Astrocyte (in vitro differentiated cells and primary cell): ENCODE results near the gene GRIN3A. TPM values are rescaled to one million over a fixed set of nuclear protein-coding genes. Genes with fewer than 3 reads are reported as not detected.

Source experiments
- DNase-seq: peaks from one replicate; pipeline ENCODE4 v3.0.0-alpha.2; 2010; ENCODE audit warnings: low read depth
- FAIRE-seq: peaks from 2 replicates; lab custom pipeline; 2011; peaks lifted over from hg19 to GRCh38; lab: Jason Lieb, UNC
- H2AFZ ChIP-seq: 2 replicates; pipeline ENCODE4 v1.6.0; 2012; ENCODE audit warnings: low read depth, low read length, inconsistent platforms
- H3K27ac ChIP-seq: 2 replicates; pipeline ENCODE4 v1.5.1; 2011; ENCODE audit warnings: low read depth, low read length, inconsistent platforms
- H3K27me3 ChIP-seq: 2 replicates; pipeline ENCODE4 v1.6.0; 2011; ENCODE audit warnings: low read length, inconsistent platforms; ENCODE audit not compliant: insufficient read depth
- H3K36me3 ChIP-seq: 2 replicates; pipeline ENCODE4 v1.5.1; 2011; ENCODE audit warnings: low read length, inconsistent platforms; ENCODE audit not compliant: insufficient read depth
- H3K4me1 ChIP-seq: 2 replicates; pipeline ENCODE4 v1.5.1; 2011; ENCODE audit warnings: low read length, inconsistent platforms; ENCODE audit not compliant: insufficient read depth
- H3K4me2 ChIP-seq: 2 replicates; pipeline ENCODE4 v1.6.0; 2012; ENCODE audit warnings: low read length, inconsistent platforms
- H3K4me3 ChIP-seq: 2 replicates; pipeline ENCODE4 v1.5.1; 2011; ENCODE audit warnings: low read depth, mild to moderate bottlenecking, low read length, inconsistent platforms; ENCODE audit not compliant: insufficient read depth
- H3K79me2 ChIP-seq: 2 replicates; pipeline ENCODE4 v1.6.0; 2012; ENCODE audit warnings: mild to moderate bottlenecking, low read length, inconsistent platforms; ENCODE audit not compliant: insufficient read depth
- H3K9ac ChIP-seq: 2 replicates; pipeline ENCODE4 v1.6.0; 2012; ENCODE audit warnings: mild to moderate bottlenecking, low read length, inconsistent platforms
- H3K9me3 ChIP-seq: 2 replicates; pipeline ENCODE4 v1.5.1; 2012; ENCODE audit warnings: low read depth, mild to moderate bottlenecking, low read length, inconsistent platforms; ENCODE audit not compliant: insufficient read depth
- H4K20me1 ChIP-seq: 2 replicates; pipeline ENCODE4 v1.6.0; 2012; ENCODE audit warnings: low read length, inconsistent platforms; ENCODE audit not compliant: insufficient read depth
- H3K27ac Mint-ChIP-seq: one replicate; pipeline ENCODE4 v1.8.0; 2021; ENCODE audit warnings: mild to moderate bottlenecking, mixed read lengths; ENCODE audit not compliant: unreplicated experiment
- H3K27me3 Mint-ChIP-seq: one replicate; pipeline ENCODE4 v1.8.0; 2021; ENCODE audit warnings: low read depth, mixed read lengths; ENCODE audit not compliant: unreplicated experiment
- H3K36me3 Mint-ChIP-seq: one replicate; pipeline ENCODE4 v1.8.0; 2021; ENCODE audit warnings: low read depth, mixed read lengths; ENCODE audit not compliant: unreplicated experiment
- H3K4me1 Mint-ChIP-seq: one replicate; pipeline ENCODE4 v1.8.0; 2021; ENCODE audit warnings: low read depth, mixed read lengths; ENCODE audit not compliant: unreplicated experiment
- H3K4me3 Mint-ChIP-seq: one replicate; pipeline ENCODE4 v1.8.0; 2021; ENCODE audit warnings: mild to moderate bottlenecking, moderate library complexity, mixed read lengths; ENCODE audit not compliant: unreplicated experiment
- H3K9me3 Mint-ChIP-seq: one replicate; pipeline ENCODE4 v1.8.0; 2021; ENCODE audit warnings: mild to moderate bottlenecking, mixed read lengths; ENCODE audit not compliant: unreplicated experiment
- EZH2 ChIP-seq: IDR thresholded peaks from 2 replicates; pipeline ENCODE4 v1.6.1; 2012; ENCODE audit warnings: mild to moderate bottlenecking, low read length, inconsistent platforms; ENCODE audit not compliant: insufficient read depth
- total RNA-seq: library from RNA; stranded (reverse); gene quantifications from 2 replicates; pipeline ENCODE4 v1.2.1, GENCODE V29; 2021
- TF ChIP-seq, protein P1 (sequence below): IDR thresholded peaks from 2 replicates; pipeline ENCODE4 v1.5.1; 2011; ENCODE audit warnings: low read depth, mild to moderate bottlenecking, inconsistent platforms, low read length, moderate library complexity; ENCODE audit not compliant: insufficient read depth

The GRIN3A gene
- total RNA-seq, 1 donor from 2014 or later: not detected

- H3K4me1 Mint-ChIP-seq: no peaks in the 10 kb centered on the region
- no peak overlapping the region for H3K27ac Mint-ChIP-seq
- no peaks in the 10 kb centered on the region for H4K20me1 ChIP-seq
- no peak overlapping the region for H3K27ac ChIP-seq
- H3K27me3 Mint-ChIP-seq: no peaks in the 10 kb centered on the region
- no peak overlapping the region for H3K4me2 ChIP-seq
- TF ChIP-seq EZH2: no peak
- TF ChIP-seq, protein P1, sequence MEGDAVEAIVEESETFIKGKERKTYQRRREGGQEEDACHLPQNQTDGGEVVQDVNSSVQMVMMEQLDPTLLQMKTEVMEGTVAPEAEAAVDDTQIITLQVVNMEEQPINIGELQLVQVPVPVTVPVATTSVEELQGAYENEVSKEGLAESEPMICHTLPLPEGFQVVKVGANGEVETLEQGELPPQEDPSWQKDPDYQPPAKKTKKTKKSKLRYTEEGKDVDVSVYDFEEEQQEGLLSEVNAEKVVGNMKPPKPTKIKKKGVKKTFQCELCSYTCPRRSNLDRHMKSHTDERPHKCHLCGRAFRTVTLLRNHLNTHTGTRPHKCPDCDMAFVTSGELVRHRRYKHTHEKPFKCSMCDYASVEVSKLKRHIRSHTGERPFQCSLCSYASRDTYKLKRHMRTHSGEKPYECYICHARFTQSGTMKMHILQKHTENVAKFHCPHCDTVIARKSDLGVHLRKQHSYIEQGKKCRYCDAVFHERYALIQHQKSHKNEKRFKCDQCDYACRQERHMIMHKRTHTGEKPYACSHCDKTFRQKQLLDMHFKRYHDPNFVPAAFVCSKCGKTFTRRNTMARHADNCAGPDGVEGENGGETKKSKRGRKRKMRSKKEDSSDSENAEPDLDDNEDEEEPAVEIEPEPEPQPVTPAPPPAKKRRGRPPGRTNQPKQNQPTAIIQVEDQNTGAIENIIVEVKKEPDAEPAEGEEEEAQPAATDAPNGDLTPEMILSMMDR: no peak
- no peaks in the 10 kb centered on the region for H3K36me3 Mint-ChIP-seq
- H3K36me3 ChIP-seq: no peaks in the 10 kb centered on the region
- H3K9me3 ChIP-seq: no peaks in the 10 kb centered on the region
- no peak overlapping the region for H3K4me3 Mint-ChIP-seq
- no peaks in the 10 kb centered on the region for H3K27me3 ChIP-seq
- no peak overlapping the region for H3K4me3 ChIP-seq
- no peak overlapping the region for H3K9ac ChIP-seq
- no peaks in the 10 kb centered on the region for H3K79me2 ChIP-seq
- H2AFZ ChIP-seq: no peak overlapping the region
- DNase-seq (no peak), FAIRE-seq (no peak)
- no peaks in the 10 kb centered on the region for H3K4me1 ChIP-seq
- peaks cover 6% of the 10 kb centered on the region for H3K9me3 Mint-ChIP-seq
Measured at GRCh38 chr9:101639785-101640665, 98.4 kb downstream of the GRIN3A start.

GRCh38 chr9:101639311-101639710 lies 99.1 kb downstream of the GRIN3A start:
- Mint-ChIP-seq H3K27me3 (no peaks in the 10 kb centered on the region), H3K9me3 (peaks cover 6% of the 10 kb centered on the region), H3K4me1 (no peaks in the 10 kb centered on the region), H3K4me3 (no peak overlapping the region), H3K27ac (no peak overlapping the region), H3K36me3 (no peaks in the 10 kb centered on the region)
- no peaks in the 10 kb centered on the region for H3K9me3 ChIP-seq
- no peaks in the 10 kb centered on the region for H3K79me2 ChIP-seq
- no peak overlapping the region for H2AFZ ChIP-seq
- no peak overlapping the region for H3K27ac ChIP-seq
- DNase-seq: no peak
- no peaks in the 10 kb centered on the region for H3K4me1 ChIP-seq
- FAIRE-seq: no peak
- no peaks in the 10 kb centered on the region for H3K27me3 ChIP-seq
- no peaks in the 10 kb centered on the region for H3K36me3 ChIP-seq
- no peak overlapping the region for H3K4me3 ChIP-seq
- TF ChIP-seq EZH2: no peak
- TF ChIP-seq, protein P1: no peak
- H3K4me2 ChIP-seq: no peak overlapping the region
- no peak overlapping the region for H3K9ac ChIP-seq
- no peaks in the 10 kb centered on the region for H4K20me1 ChIP-seq

- TF ChIP-seq, protein P1: no peak
- no peak for TF ChIP-seq EZH2
- no peaks in the 10 kb centered on the region for H3K4me1 Mint-ChIP-seq
- Histone ChIP-seq H3K9ac (no peak overlapping the region), H3K4me2 (no peak overlapping the region), H3K79me2 (no peaks in the 10 kb centered on the region), H3K4me1 (no peaks in the 10 kb centered on the region), H3K4me3 (no peak overlapping the region), H3K36me3 (no peaks in the 10 kb centered on the region), H3K9me3 (no peaks in the 10 kb centered on the region), H3K27ac (no peak overlapping the region), H2AFZ (no peak overlapping the region), H4K20me1 (no peaks in the 10 kb centered on the region), H3K27me3 (no peaks in the 10 kb centered on the region)
- peaks cover 5% of the 10 kb centered on the region for H3K9me3 Mint-ChIP-seq
- no peak overlapping the region for H3K27ac Mint-ChIP-seq
- H3K36me3 Mint-ChIP-seq: no peaks in the 10 kb centered on the region
- DNase-seq: no peak
- no peak overlapping the region for H3K4me3 Mint-ChIP-seq
- H3K27me3 Mint-ChIP-seq: no peaks in the 10 kb centered on the region
- no peak for FAIRE-seq
Measured at GRCh38 chr9:101636247-101636646, 102.2 kb downstream of the GRIN3A start.
